ENCODE results near the gene LZTS3.
"Not testable (repeated sequence)": the region's sequence is repeated elsewhere in the genome, so short reads cannot be mapped to it uniquely, and the experiment has no call there.

The LZTS3 gene

GRCh38 chr20:3172933-3173609 is at the start of gene LZTS3:
Gene LZTS3 (minus strand): TSS chr20:3173549. CDS start chr20:3167163, 6,386 bp downstream.
- peak; percentile 91 for DNase-seq

- DNase-seq = no peak
Observed at GRCh38 chr20:3221398-3222226, 48.3 kb upstream of the LZTS3 start.

GRCh38 chr20:3218307-3218988 is 45.1 kb upstream of the LZTS3 start:
- DNase-seq = peak; percentile 80

- not testable (repeated sequence) for DNase-seq
Observed at GRCh38 chr20:3215359-3215917, 42.1 kb upstream of the LZTS3 start.

- DNase-seq = no peak
Observed at GRCh38 chr20:3213226-3213625, 39.9 kb upstream of the LZTS3 start.

- no peak for DNase-seq
Observed at GRCh38 chr20:3210346-3210745, 37.0 kb upstream of the LZTS3 start.

- DNase-seq = no peak
Observed at GRCh38 chr20:3209946-3210317, 36.6 kb upstream of the LZTS3 start.

- DNase-seq = peak; percentile 70
Observed at GRCh38 chr20:3209257-3209945, 36.1 kb upstream of the LZTS3 start, which contains the start of gene ITPA. Gene ITPA (plus strand): TSS chr20:3209498. CDS start chr20:3209552, 54 bp downstream.

- no peak for DNase-seq
Observed at GRCh38 chr20:3208786-3209256, 35.5 kb upstream of the LZTS3 start.

GRCh38 chr20:3204124-3204794 is 30.9 kb upstream of the LZTS3 start, which contains the start of gene DDRGK1:
Gene DDRGK1 (minus strand): TSS chr20:3204682. CDS start chr20:3204627, 55 bp downstream.
- peak; percentile 94 for DNase-seq

GRCh38 chr20:3203315-3204123 is 30.2 kb upstream of the LZTS3 start:
- peak; percentile 33 for DNase-seq

- no peak for DNase-seq
Observed at GRCh38 chr20:3202965-3203314, 29.6 kb upstream of the LZTS3 start.

- no peak for DNase-seq
Observed at GRCh38 chr20:3199976-3200755, 26.8 kb upstream of the LZTS3 start.

- no peak for DNase-seq
Observed at GRCh38 chr20:3199206-3199605, 25.9 kb upstream of the LZTS3 start.

- DNase-seq = no peak
Observed at GRCh38 chr20:3195590-3196237, 22.4 kb upstream of the LZTS3 start.

- DNase-seq = no peak
Observed at GRCh38 chr20:3194617-3195280, 21.4 kb upstream of the LZTS3 start.

GRCh38 chr20:3193806-3194616 is 20.7 kb upstream of the LZTS3 start:
- no peak for DNase-seq

Data from CD4-positive, alpha-beta T cell treated with Interleukin-17A for 4 hours (primary cell).